Measurements from ENCODE around the gene TCFL5. TPM values are rescaled to one million over a fixed set of nuclear protein-coding genes. Genes with fewer than 3 reads are reported as not detected.

The TCFL5 gene
- total and polyA plus RNA-seq, 2 donors (not counting 3 experiments of a cell fraction or from before 2014, with no cell fraction given): 4.4 to 11.1 TPM

GRCh38 chr20:62885896-62886708, 24.5 kb upstream of the TCFL5 start:
- DNase-seq (ENCODE audit: low read depth, low spot score) (no peak), FAIRE-seq (no peak)
- Histone ChIP-seq H3K36me3 (ENCODE audit: control insufficient read depth in 2 of 2, extremely low read depth in 1 of 2, insufficient read depth in 2 of 2, low read length in 2 of 2) (peaks cover 14 to 46% of the 10 kb centered on the region in 2 experiments), H3K4me2 (ENCODE audit: insufficient read depth, low read length) (no peak overlapping the region), H3K79me2 (ENCODE audit: control insufficient read depth, insufficient read depth, low read length) (no peaks in the 10 kb centered on the region), H3K9me3 (replicated peaks; ENCODE audit: control insufficient read depth, insufficient read depth, low read length) (no peaks in the 10 kb centered on the region), H3K4me1 (ENCODE audit: control insufficient read depth, extremely low read depth, insufficient read depth, low read length) (no peaks in the 10 kb centered on the region), H3K4me3 (replicated peaks in 1 of 3; ENCODE audit: insufficient read depth in 1 of 3, low read depth in 1 of 3, low read length in 3 of 3) (no peak overlapping the region), H4K20me1 (replicated peaks; ENCODE audit: control insufficient read depth, extremely low read depth, insufficient read depth, low read length) (no peaks in the 10 kb centered on the region), H2AFZ (ENCODE audit: low read depth, low read length) (no peak overlapping the region), H3K9ac (replicated peaks; ENCODE audit: extremely low read depth, insufficient read depth, low read length) (no peak overlapping the region), H3K9me1 (replicated peaks; ENCODE audit: control insufficient read depth, extremely low read depth, insufficient read depth, low read length) (no peaks in the 10 kb centered on the region), H3K27ac (ENCODE audit: insufficient read depth, low read depth, low read length) (no peak overlapping the region), H3K27me3 (ENCODE audit: control insufficient read depth in 2 of 2, insufficient read depth in 2 of 2, low read length in 2 of 2) (no peaks in the 10 kb centered on the region)
- CTCF ChIA-PET: interaction anchor here (4.7 kb wide), 1 partner anchor 11 kb away, joined by 30 read pairs; no protein-coding TSS in a partner anchor
- POLR2A ChIA-PET: no interaction called here
- intact Hi-C loops (cut with micrococcal nuclease) (no loop called here), dilution Hi-C loops (cut with MboI; ENCODE audit: extremely low pct_ligation_motif_present, low sequenced_read_pairs) (no loop called here)
- no TSS peak for BruUV-seq (replicated peaks)
- TF ChIP-seq MAX (IDR thresholded peaks at IDR 0.05; ENCODE audit: insufficient read depth, insufficient read length) (no peak), POLR2A (IDR thresholded peaks at IDR 0.05; ENCODE audit: low read depth, low read length) (no peak), POLR2AphosphoS5 (IDR thresholded peaks at IDR 0.05; ENCODE audit: insufficient read depth, low read depth, low read length) (no peak), FOS (IDR thresholded peaks at IDR 0.05; ENCODE audit: borderline replicate concordance, insufficient read depth, low read length) (no peak), EZH2 (IDR thresholded peaks at IDR 0.05; ENCODE audit: borderline replicate concordance, low read depth, low read length, severe bottlenecking) (no peak), GATA2 (IDR thresholded peaks at IDR 0.05; ENCODE audit: insufficient read depth, insufficient read length, low read depth, low read length) (no peak), JUN (IDR thresholded peaks at IDR 0.05; ENCODE audit: borderline replicate concordance, insufficient read depth, insufficient read length, low read depth) (no peak), MYC (IDR thresholded peaks at IDR 0.05; ENCODE audit: low read depth, low read length) (no peak), CTCF (IDR thresholded peaks at IDR 0.05; ENCODE audit: extremely low read depth in 1 of 2, insufficient read depth in 1 of 2, low read depth in 1 of 2, low read length in 2 of 2) (no peak)

All from endothelial cell of umbilical vein (primary cell).